Stimulated activated CD4-positive, alpha-beta T cell treated with anti-CD3 and anti-CD28 coated beads, TNF-alpha, amount 100 ng/mL, for 4 hours (primary cell): Measurements from ENCODE around the gene PARN.

Source experiments
- DNase-seq, 3 experiments: peaks; one replicate each; pipeline ENCODE4 v3.0.0-alpha.2; 2020; ENCODE audit warnings: low read depth in 3 of 3

The PARN gene

GRCh38 chr16:14529010-14529669, 100.9 kb downstream of the PARN start:
- peak; percentile 4 to 27 (median 21) for DNase-seq

- no peak for DNase-seq
Observed at GRCh38 chr16:14528306-14528705, 101.8 kb downstream of the PARN start.

- no peak for DNase-seq
Observed at GRCh38 chr16:14527411-14528044, 102.5 kb downstream of the PARN start.

- no peak for DNase-seq
Observed at GRCh38 chr16:14525596-14525995, 104.5 kb downstream of the PARN start.

- no peak for DNase-seq
Observed at GRCh38 chr16:14524979-14525378, 105.1 kb downstream of the PARN start.

GRCh38 chr16:14523632-14524031, 106.4 kb downstream of the PARN start:
- no peak for DNase-seq

- DNase-seq: no peak
Observed at GRCh38 chr16:14522671-14523070, 107.4 kb downstream of the PARN start.

GRCh38 chr16:14520753-14521152, 109.3 kb downstream of the PARN start:
- DNase-seq: no peak

- no peak for DNase-seq
Observed at GRCh38 chr16:14514967-14515366, 115.1 kb downstream of the PARN start.

- DNase-seq: no peak
Observed at GRCh38 chr16:14513389-14514107, 116.5 kb downstream of the PARN start.

- DNase-seq: no peak
Observed at GRCh38 chr16:14511800-14512135, 118.3 kb downstream of the PARN start.

- no peak for DNase-seq
Observed at GRCh38 chr16:14510939-14511799, 118.9 kb downstream of the PARN start.

GRCh38 chr16:14510581-14510938, 119.5 kb downstream of the PARN start:
- no peak for DNase-seq

- no peak for DNase-seq
Observed at GRCh38 chr16:14509675-14510132, 120.4 kb downstream of the PARN start.

GRCh38 chr16:14509055-14509454, 121.0 kb downstream of the PARN start:
- DNase-seq: no peak

- no peak for DNase-seq
Observed at GRCh38 chr16:14505846-14506245, 124.2 kb downstream of the PARN start.

- DNase-seq: no peak
Observed at GRCh38 chr16:14502932-14503741, 126.9 kb downstream of the PARN start.

- DNase-seq: no peak
Observed at GRCh38 chr16:14502256-14502875, 127.7 kb downstream of the PARN start.

- no peak for DNase-seq
Observed at GRCh38 chr16:14501331-14502255, 128.5 kb downstream of the PARN start.

GRCh38 chr16:14500791-14501190, 129.3 kb downstream of the PARN start:
- no peak for DNase-seq
